Activated naive CD8-positive, alpha-beta T cell (primary cell): ENCODE measurements around the gene ODR4.
A peak's percentile ranks its signal among the peaks of the same experiment; 100 is the strongest.

ENCODE experiments used
- H3K27ac Mint-ChIP-seq: one replicate; pipeline ENCODE4 v1.8.0; 2021; ENCODE audit warnings: mixed read lengths
- H3K27me3 Mint-ChIP-seq: one replicate; pipeline ENCODE4 v1.8.0; 2021; ENCODE audit warnings: mixed read lengths
- H3K36me3 Mint-ChIP-seq: one replicate; pipeline ENCODE4 v1.8.0; 2021; ENCODE audit warnings: mixed read lengths
- H3K4me1 Mint-ChIP-seq: one replicate; pipeline ENCODE4 v1.8.0; 2021; ENCODE audit warnings: low read depth, mixed read lengths
- H3K4me3 Mint-ChIP-seq: one replicate; pipeline ENCODE4 v1.8.0; 2021; ENCODE audit warnings: mild to moderate bottlenecking, mixed read lengths
- H3K9me3 Mint-ChIP-seq: one replicate; pipeline ENCODE4 v1.8.0; 2021; ENCODE audit warnings: low read depth, mixed read lengths

Gene ODR4

DNA sequence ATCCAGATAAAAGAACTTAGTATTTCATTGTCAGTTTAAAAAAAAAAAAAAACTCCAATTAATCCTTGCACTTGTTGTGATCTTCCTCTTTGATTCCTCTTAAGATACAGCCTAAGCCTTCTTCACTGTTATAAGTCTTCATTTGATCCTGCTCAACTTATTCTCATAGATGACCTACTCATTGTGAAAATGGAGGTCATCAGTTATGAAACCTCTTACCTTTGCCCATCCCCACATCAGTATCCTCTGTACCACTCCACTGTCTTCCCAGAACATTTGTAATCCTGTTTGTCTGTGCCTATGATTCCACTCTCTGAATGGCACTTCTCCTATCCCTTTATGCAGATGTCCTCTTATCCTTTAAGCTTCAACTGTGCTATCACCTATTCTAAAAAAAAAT, 28.0 kb downstream of the ODR4 start:
- Mint-ChIP-seq H3K27me3 (no peaks in the 10 kb centered on the region), H3K36me3 (peaks cover 11% of the 10 kb centered on the region)

DNA sequence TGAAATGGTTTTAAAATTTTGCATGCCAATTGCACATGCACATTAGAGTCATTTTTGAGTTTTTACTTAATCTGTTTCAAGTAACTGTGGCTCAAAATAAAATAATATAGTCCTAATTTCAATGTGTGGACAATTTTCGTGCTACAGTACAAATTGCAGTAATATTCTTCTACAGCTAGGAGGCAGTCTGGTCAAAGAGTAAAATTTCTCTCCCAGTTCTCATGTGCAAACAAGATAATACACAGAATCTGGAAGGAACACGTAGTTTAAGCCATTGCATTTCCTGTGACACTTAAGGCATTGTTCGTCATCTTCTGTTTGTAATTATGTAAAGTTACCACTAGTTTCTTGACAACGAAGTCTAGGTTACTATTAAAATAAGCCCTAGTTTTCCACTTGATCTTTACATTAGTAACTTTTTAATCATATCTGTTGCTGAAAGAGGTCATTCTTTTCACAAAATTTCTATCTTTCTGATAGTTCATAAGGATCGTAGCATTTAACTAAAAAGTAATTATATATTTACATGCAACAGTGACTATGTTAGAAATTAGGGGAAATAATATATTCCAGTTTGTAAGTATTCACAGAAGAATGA, 28.9 kb downstream of the ODR4 start:
- no peaks in the 10 kb centered on the region for H3K9me3 Mint-ChIP-seq
- H3K27ac Mint-ChIP-seq = no peak overlapping the region
- peaks cover 2% of the 10 kb centered on the region for H3K4me1 Mint-ChIP-seq
- H3K4me3 Mint-ChIP-seq = no peak overlapping the region
- H3K36me3 Mint-ChIP-seq = peaks cover 9% of the 10 kb centered on the region
- no peaks in the 10 kb centered on the region for H3K27me3 Mint-ChIP-seq

More for the DNA sequence above, 28.0 kb downstream of the ODR4 start:
- no peak overlapping the region for H3K4me3 Mint-ChIP-seq
- no peak overlapping the region for H3K27ac Mint-ChIP-seq
- H3K4me1 Mint-ChIP-seq = peaks cover 2% of the 10 kb centered on the region
- H3K9me3 Mint-ChIP-seq = no peaks in the 10 kb centered on the region

DNA sequence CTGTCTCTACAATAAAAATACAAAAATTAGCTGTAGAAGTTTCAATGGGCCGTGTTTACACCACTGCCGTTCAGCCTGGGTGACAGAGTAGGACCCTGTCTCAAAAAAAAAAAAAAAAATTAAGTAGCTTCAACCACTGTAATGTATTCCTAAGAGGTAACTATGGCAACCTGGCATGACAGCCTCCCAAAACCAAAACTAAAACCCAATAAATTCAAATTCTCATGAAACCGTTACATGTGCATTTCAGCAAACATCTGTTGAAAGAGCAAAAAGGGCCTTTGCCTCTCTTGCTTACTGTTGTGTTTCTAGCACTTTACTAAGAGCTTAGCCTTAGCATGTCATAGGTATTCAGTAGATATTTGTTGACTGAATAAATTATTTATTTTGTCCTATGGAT, 33.5 kb downstream of the ODR4 start:
- H3K36me3 Mint-ChIP-seq = peaks cover 6% of the 10 kb centered on the region
- H3K27me3 Mint-ChIP-seq = no peaks in the 10 kb centered on the region
- no peaks in the 10 kb centered on the region for H3K9me3 Mint-ChIP-seq
- H3K27ac Mint-ChIP-seq = no peak overlapping the region
- H3K4me3 Mint-ChIP-seq = no peak overlapping the region
- H3K4me1 Mint-ChIP-seq = peaks cover 2% of the 10 kb centered on the region

DNA sequence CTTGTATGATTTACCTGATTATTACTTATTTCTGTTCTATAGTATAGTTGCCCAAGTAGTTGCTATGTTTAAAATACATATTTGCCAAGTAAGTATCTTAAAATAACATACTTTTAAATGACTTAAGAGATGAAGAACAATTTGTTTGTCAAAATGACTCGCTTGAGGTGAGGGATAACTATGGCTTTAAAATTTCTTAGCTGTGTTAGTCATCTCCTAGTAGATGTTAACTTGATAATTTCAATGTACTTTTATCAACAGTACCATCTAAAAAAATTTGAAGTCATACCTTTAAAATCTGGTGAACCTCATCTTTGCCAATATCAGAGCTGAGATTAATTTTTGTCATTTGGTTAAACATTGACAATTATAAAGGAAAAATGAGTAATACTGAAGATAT, 37.7 kb downstream of the ODR4 start:
- Mint-ChIP-seq H3K27ac (no peak overlapping the region), H3K36me3 (no peaks in the 10 kb centered on the region), H3K4me1 (no peaks in the 10 kb centered on the region), H3K4me3 (no peak overlapping the region), H3K9me3 (no peaks in the 10 kb centered on the region), H3K27me3 (no peaks in the 10 kb centered on the region)

DNA sequence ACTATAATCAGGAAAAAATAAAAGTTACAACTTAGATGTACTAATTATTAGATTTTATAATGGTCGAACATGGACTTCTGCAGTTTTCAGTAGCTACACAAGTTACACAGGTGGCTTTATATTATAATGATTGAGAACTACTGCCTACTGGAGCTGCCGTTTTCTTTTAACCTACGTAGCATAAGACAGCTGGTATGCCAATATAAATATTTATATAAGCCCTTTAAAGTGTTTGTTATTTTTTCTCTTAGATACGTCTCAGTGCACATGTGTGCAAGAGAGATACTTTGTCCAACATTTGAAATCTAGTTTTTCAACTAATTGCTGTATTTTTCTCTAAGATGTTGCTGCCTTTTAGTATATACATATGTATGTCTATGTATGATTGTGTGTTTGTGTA, 42.9 kb downstream of the ODR4 start:
- Mint-ChIP-seq H3K9me3 (no peaks in the 10 kb centered on the region), H3K27me3 (no peaks in the 10 kb centered on the region), H3K36me3 (peaks cover 23% of the 10 kb centered on the region), H3K27ac (peak overlapping the region; percentile 73), H3K4me1 (peaks cover 8% of the 10 kb centered on the region), H3K4me3 (no peak overlapping the region)

DNA sequence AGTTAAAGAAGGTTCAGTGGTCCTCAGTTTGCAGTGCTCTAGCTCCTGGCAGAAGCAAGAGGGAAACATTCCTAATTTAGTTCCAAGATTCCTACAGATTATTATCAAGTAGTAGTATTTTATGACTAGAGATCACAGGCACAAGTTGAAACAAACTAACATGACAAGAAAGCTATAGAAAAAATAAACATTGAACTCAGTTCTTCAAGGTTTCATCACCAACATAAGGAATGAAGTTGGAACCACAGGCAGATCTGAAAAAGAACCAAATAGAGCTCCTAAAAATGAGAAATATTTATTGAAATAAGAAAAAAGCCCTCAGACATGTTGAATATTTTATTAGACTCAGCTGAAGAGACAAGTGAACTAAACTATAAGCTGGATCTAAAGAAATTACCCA, 44.7 kb downstream of the ODR4 start:
- H3K4me3 Mint-ChIP-seq = no peak overlapping the region
- H3K4me1 Mint-ChIP-seq = peaks cover 8% of the 10 kb centered on the region
- no peaks in the 10 kb centered on the region for H3K27me3 Mint-ChIP-seq
- no peak overlapping the region for H3K27ac Mint-ChIP-seq
- no peaks in the 10 kb centered on the region for H3K9me3 Mint-ChIP-seq
- peaks cover 23% of the 10 kb centered on the region for H3K36me3 Mint-ChIP-seq

DNA sequence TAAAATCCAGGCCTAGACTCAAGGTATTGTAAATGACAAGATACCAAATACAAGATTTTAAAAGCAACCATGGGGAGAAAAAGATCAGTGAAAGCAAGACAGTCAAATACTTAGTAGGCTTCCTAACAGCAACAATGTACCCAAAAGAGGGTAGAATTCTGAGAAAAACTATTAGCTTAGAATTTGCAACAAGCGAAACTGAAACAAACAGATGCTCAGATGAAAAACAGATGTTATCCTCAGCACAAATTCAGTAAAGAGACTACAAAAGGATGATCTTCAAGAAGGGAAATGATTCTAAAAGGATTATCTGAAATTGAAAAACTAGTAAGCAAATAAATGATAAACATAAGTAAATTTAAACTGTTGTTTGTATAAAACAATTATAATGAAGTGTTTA, 45.3 kb downstream of the ODR4 start:
- Mint-ChIP-seq H3K4me1 (peaks cover 8% of the 10 kb centered on the region), H3K36me3 (peaks cover 23% of the 10 kb centered on the region), H3K4me3 (no peak overlapping the region), H3K27ac (no peak overlapping the region), H3K9me3 (no peaks in the 10 kb centered on the region), H3K27me3 (no peaks in the 10 kb centered on the region)

DNA sequence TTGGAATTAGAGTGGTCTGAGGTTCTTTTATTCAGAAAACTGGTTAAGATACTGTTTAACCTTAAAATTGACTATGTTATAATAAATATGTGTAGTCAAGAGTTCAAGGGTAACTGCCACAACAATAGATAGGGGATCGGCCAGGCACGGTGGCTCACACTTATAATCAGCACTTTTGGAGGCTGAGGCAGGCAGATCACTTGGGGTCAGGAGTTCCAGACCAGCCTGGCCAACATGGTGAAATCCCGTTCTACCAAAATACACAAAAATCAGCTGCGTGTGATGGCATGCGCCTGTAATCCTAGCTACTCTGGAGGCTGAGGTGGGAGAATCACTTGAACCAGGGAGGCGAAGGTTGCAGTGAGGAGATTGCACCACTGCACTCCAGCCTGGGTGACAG, 45.8 kb downstream of the ODR4 start:
- H3K27ac Mint-ChIP-seq = no peak overlapping the region
- no peaks in the 10 kb centered on the region for H3K9me3 Mint-ChIP-seq
- H3K27me3 Mint-ChIP-seq = no peaks in the 10 kb centered on the region
- peaks cover 8% of the 10 kb centered on the region for H3K4me1 Mint-ChIP-seq
- no peak overlapping the region for H3K4me3 Mint-ChIP-seq
- H3K36me3 Mint-ChIP-seq = peaks cover 26% of the 10 kb centered on the region

DNA sequence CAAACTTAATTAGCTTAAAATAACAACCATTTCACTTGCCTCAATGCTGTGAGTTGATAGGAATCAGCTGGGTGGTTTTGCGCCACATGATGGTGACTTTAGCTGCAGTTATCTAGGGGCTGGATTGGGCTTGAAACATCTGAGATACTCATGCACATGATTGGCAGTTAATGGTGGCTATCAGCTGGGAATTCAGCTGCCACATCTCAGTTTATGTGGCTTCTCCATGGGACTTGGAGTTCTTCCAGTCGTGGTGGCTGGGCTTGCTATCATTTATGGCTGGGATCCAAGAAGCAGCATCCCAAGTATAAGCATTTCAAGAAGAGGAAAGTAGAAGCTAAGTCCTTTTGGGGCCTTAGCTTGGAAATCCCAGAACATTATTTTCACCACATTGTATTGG, 48.9 kb downstream of the ODR4 start:
- Mint-ChIP-seq H3K27me3 (no peaks in the 10 kb centered on the region), H3K4me3 (no peak overlapping the region), H3K4me1 (peaks cover 8% of the 10 kb centered on the region), H3K9me3 (no peaks in the 10 kb centered on the region), H3K27ac (no peak overlapping the region), H3K36me3 (peaks cover 23% of the 10 kb centered on the region)

DNA sequence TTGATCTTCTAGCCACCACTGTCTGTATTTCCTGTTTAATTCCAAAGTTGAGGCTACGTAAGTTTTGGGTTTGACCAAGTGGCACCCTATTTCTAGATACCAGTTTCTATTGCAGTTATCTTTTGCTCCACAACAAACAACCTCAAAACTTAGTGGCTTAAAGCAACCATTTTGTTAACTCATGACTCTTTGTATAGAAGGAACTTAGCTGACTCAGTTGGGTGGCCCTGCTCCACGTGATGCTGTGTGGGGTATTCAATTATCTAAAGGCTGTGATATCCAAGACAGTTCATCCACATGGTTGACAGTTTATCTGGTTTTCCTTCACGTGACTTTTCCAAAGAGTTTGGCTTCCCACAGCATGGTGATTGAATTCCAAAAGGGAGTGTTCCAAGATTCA, 50.5 kb downstream of the ODR4 start:
- Mint-ChIP-seq H3K4me3 (no peak overlapping the region), H3K36me3 (peaks cover 13% of the 10 kb centered on the region), H3K27me3 (no peaks in the 10 kb centered on the region), H3K9me3 (no peaks in the 10 kb centered on the region), H3K4me1 (no peaks in the 10 kb centered on the region), H3K27ac (no peak overlapping the region)

DNA sequence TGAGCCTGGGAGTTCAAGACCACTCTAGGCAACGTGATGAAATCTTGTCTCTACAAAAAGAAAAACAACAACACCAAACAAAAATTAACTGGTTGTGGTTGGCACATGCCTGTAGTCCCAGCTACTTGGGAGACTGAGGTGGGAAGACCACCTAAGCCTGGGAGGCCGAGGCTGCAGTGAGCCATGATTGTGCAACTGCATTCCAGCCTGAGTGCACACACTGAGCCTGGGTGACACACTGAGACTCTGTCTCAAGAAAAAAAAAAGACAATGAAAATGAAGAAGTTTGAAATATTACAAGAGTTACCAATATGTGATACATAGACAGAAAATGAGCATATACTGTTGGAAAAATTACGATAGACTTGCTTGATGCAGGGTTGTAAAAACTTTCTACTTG, 53.4 kb downstream of the ODR4 start:
- no peak overlapping the region for H3K27ac Mint-ChIP-seq
- H3K4me3 Mint-ChIP-seq = no peak overlapping the region
- H3K27me3 Mint-ChIP-seq = no peaks in the 10 kb centered on the region
- H3K9me3 Mint-ChIP-seq = no peaks in the 10 kb centered on the region
- H3K4me1 Mint-ChIP-seq = no peaks in the 10 kb centered on the region
- H3K36me3 Mint-ChIP-seq = peaks cover 9% of the 10 kb centered on the region

DNA sequence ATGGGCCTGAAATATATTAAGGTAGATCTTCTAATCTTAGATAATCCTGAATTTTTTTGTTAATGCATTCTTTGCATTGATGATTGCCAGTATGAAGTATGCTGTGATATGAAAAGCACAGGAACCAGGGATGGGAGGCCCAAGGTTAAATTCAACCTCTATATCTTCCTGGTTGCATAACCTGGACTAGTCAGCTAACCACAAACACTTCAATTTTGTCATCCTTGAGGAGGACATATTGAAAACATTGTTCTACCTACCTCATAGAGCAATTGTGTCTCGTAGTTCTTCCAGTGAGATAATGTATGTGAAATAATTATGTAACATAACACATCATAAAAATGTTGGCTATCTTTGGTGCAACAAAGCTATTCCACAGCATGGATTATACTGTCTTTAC, 59.7 kb downstream of the ODR4 start:
- H3K27me3 Mint-ChIP-seq = no peaks in the 10 kb centered on the region
- no peak overlapping the region for H3K27ac Mint-ChIP-seq
- no peaks in the 10 kb centered on the region for H3K4me1 Mint-ChIP-seq

DNA sequence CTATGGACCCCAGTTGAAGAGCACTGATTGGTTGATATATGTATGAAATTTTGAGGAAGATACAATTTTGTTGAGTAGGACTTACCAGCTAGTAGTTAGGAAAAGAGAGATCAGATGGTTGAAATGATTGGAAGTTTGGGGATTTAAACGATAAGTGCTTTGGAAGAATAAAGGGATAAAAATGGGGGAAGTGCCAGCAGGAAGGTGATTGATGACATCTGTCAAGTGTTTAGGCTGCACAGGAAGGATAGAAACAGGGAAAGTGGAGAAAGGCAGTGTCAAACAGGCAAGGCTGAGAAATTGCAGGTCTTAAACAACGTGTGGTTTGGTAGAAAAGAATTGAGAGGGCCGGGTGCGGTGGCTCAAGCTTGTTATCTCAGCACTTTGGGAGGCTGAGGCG, 62.9 kb downstream of the ODR4 start:
- peaks cover 6% of the 10 kb centered on the region for H3K4me1 Mint-ChIP-seq
- H3K9me3 Mint-ChIP-seq = no peaks in the 10 kb centered on the region
- no peak overlapping the region for H3K4me3 Mint-ChIP-seq
- H3K27ac Mint-ChIP-seq = no peak overlapping the region
- H3K27me3 Mint-ChIP-seq = no peaks in the 10 kb centered on the region
- H3K36me3 Mint-ChIP-seq = peaks cover 17% of the 10 kb centered on the region

More for the DNA sequence above, 59.7 kb downstream of the ODR4 start:
- Mint-ChIP-seq H3K36me3 (peaks cover 18% of the 10 kb centered on the region), H3K4me3 (no peak overlapping the region), H3K9me3 (no peaks in the 10 kb centered on the region)

DNA sequence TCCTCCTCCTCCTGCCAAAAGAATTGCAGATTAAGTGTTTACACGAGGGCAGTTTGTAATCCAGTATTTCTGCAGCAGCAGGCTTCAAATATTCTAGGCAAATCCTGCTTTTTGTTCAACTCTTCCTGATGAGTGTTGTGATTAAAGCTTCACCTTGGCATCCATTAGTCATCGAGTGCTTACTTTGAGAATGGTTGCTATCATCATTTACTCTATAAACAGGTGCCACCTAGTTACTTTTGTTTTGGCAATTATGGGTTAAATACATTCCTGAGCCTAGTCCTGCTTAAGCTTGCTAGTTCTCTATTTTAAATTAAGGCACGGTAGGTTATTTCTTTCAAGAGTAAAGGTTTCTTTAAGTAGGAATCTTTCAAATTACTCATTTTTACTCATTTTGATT, 64.9 kb downstream of the ODR4 start:
- H3K9me3 Mint-ChIP-seq = no peaks in the 10 kb centered on the region
- no peak overlapping the region for H3K27ac Mint-ChIP-seq
- peaks cover 6% of the 10 kb centered on the region for H3K4me1 Mint-ChIP-seq
- no peak overlapping the region for H3K4me3 Mint-ChIP-seq
- H3K36me3 Mint-ChIP-seq = peaks cover 13% of the 10 kb centered on the region
- no peaks in the 10 kb centered on the region for H3K27me3 Mint-ChIP-seq

DNA sequence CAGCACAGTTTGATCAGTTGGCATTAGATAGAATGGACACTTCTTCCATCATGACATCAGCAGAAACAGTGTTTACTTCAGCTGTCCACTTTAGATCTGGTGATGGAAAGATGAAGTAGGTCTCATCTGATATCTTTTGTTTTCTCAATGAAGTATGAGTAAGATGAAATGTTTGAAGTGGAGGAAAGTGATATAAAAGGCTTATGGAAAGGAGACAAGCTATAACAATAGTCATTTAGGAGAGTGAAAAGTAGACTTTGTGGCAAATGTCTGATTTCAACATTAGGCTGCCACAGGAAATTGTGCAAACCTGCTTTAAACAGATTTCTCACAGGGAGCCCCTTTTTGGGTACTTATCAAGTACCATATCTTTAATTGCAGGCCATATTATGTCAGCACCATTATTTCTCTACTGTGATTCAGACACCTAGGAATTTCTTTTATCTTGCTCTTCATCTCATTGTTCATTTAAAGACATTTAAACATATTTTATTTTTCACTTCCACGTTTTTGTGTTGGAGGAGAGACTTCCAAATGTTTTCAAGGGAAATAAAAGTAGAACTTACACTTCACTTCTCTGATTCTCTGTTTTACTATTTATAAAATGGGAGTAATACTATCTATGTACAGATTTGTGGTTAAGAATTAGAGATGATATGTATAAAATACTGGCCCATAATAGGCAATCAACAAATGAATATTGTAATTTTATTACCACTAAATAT, 67.2 kb downstream of the ODR4 start:
- no peak overlapping the region for H3K4me3 Mint-ChIP-seq
- H3K27ac Mint-ChIP-seq = no peak overlapping the region
- H3K36me3 Mint-ChIP-seq = peaks cover 4% of the 10 kb centered on the region
- H3K4me1 Mint-ChIP-seq = peaks cover 6% of the 10 kb centered on the region
- H3K9me3 Mint-ChIP-seq = no peaks in the 10 kb centered on the region
- no peaks in the 10 kb centered on the region for H3K27me3 Mint-ChIP-seq

DNA sequence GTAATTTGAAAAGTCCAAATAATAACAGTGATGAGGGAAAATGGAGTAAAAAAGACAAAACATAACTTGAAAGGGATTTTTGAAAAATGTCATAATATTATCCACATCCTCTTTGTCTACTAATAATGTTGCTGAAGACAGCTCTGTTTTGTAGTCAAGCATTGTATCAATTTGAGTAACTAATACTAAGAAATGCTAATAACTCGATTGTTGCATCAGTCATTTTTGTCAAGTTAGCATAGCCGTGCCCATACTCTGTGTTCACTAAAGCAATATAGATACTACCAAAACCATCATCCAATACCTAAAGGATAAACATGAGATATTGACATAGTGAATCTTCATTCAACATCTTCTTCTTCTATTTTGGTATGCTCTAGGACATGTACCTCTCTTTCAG, 68.0 kb downstream of the ODR4 start:
- no peaks in the 10 kb centered on the region for H3K9me3 Mint-ChIP-seq
- H3K4me3 Mint-ChIP-seq = no peak overlapping the region
- H3K36me3 Mint-ChIP-seq = peaks cover 3% of the 10 kb centered on the region
- no peaks in the 10 kb centered on the region for H3K27me3 Mint-ChIP-seq
- peaks cover 6% of the 10 kb centered on the region for H3K4me1 Mint-ChIP-seq
- H3K27ac Mint-ChIP-seq = peak overlapping the region; percentile 9
